B cell (primary cell): ENCODE results near the gene ZNF362. TPM values are rescaled to one million over a fixed set of nuclear protein-coding genes. Genes with fewer than 3 reads are reported as not detected.

Experiments
- ATAC-seq: fragments of 200-7000 bp; cut with Tn5 transposase; one replicate; pipeline ENCODE4 v1.10.0; 2021; ENCODE audit warnings: low read depth, mild to moderate bottlenecking, moderate number of reproducible peaks, moderate library complexity
- CTCF ChIA-PET: fragments of 350-600 bp; sonication (Branson Sonifier 250); formaldehyde crosslinking; loops from one replicate; lab custom pipeline; 2021; ENCODE audit warnings: antibody characterized with exemption, inconsistent platforms; lab: Charles Lee
- POLR2A ChIA-PET: fragments of 350-600 bp; sonication (Branson Sonifier 250); formaldehyde crosslinking; loops from one replicate; lab custom pipeline; 2021; ENCODE audit warnings: antibody characterized with exemption; lab: Charles Lee
- DNase-seq: peaks from one replicate; pipeline ENCODE4 v3.0.0; 2013
- H2AFZ ChIP-seq: 2 replicates; pipeline ENCODE4 v1.6.1; 2012; ENCODE audit warnings: mild to moderate bottlenecking, low read depth, low read length; ENCODE audit not compliant: insufficient read depth, poor library complexity, severe bottlenecking
- H3K27ac ChIP-seq, 2 donors: 1 replicate in 1 of 2; 2 replicates in 1 of 2; pipeline ENCODE4 v1.5.1; 2012 to 2013; ENCODE audit warnings: low read length in 2 of 2, mild to moderate bottlenecking in 2 of 2, moderate library complexity in 1 of 2
- H3K27me3 ChIP-seq, 4 experiments: fragments of 200-600 bp in 1 of 4; sonication (generic) in 1 of 4; replicated peaks in 1 of 4; 1 replicate in 2 of 4; 2 replicates in 2 of 4; pipeline versions ENCODE4 v1.6.1 to v1.7.0; 2013 to 2016; ENCODE audit warnings: low read length in 3 of 4, mild to moderate bottlenecking in 2 of 4, mixed read lengths in 1 of 4, moderate library complexity in 1 of 4; ENCODE audit not compliant: insufficient read depth in 4 of 4, control insufficient read depth in 3 of 4; ENCODE audit errors: control extremely low read depth in 1 of 4
- H3K36me3 ChIP-seq, 2 experiments: replicated peaks in 1 of 2; 1 replicate in 1 of 2; 2 replicates in 1 of 2; pipeline versions ENCODE4 v1.6.1 to v1.7.1; 2013; ENCODE audit warnings: low read length in 1 of 2; ENCODE audit not compliant: insufficient read depth in 2 of 2, control insufficient read depth in 1 of 2; ENCODE audit errors: control extremely low read depth in 1 of 2, extremely low read depth in 1 of 2
- H3K4me1 ChIP-seq, 2 donors: fragments of 200-600 bp in 1 of 2; sonication (generic) in 1 of 2; 1 replicate in 1 of 2; 2 replicates in 1 of 2; pipeline versions ENCODE4 v1.5.1 to v1.6.1; 2013 to 2017; ENCODE audit warnings: low read length in 2 of 2; ENCODE audit not compliant: control insufficient read depth in 2 of 2, insufficient read depth in 2 of 2
- H3K4me2 ChIP-seq: replicated peaks from 2 replicates; pipeline ENCODE3; 2012; ENCODE audit warnings: mild to moderate bottlenecking, low read depth, low read length; ENCODE audit not compliant: poor library complexity, severe bottlenecking
- H3K4me3 ChIP-seq, 5 experiments: fragments of 200-600 bp in 1 of 5; sonication (generic) in 1 of 5; 1 replicate in 3 of 5; 2 replicates in 2 of 5; pipeline versions ENCODE4 v1.5.1 to v1.7.0; 2011 to 2016; ENCODE audit warnings: low read length in 4 of 5, mild to moderate bottlenecking in 4 of 5, low read depth in 2 of 5, control low read depth in 1 of 5, moderate library complexity in 1 of 5; ENCODE audit not compliant: insufficient read depth in 1 of 5; ENCODE audit errors: control extremely low read depth in 1 of 5, extremely low read depth in 1 of 5
- H3K79me2 ChIP-seq: fragments of 200-600 bp; sonication (generic); one replicate; pipeline ENCODE4 v1.6.0; 2016; ENCODE audit warnings: low read length; ENCODE audit not compliant: control insufficient read depth, insufficient read depth
- H3K9ac ChIP-seq: fragments of 200-600 bp; sonication (generic); 2 replicates; pipeline ENCODE4 v1.6.1; 2017; ENCODE audit warnings: mild to moderate bottlenecking, low read length, moderate library complexity
- H3K9me3 ChIP-seq, 3 donors: one replicate each; pipeline versions ENCODE4 v1.6.1 to v1.7.1; 2013; ENCODE audit warnings: low read length in 2 of 3; ENCODE audit not compliant: control insufficient read depth in 2 of 3, insufficient read depth in 1 of 3; ENCODE audit errors: control extremely low read depth in 1 of 3
- H4K20me1 ChIP-seq: 2 replicates; pipeline ENCODE4 v1.6.0; 2012; ENCODE audit warnings: mild to moderate bottlenecking, low read length; ENCODE audit not compliant: insufficient read depth, control insufficient read depth, poor library complexity, severe bottlenecking
- H3K27ac Mint-ChIP-seq: one replicate; pipeline ENCODE4 v1.8.0; 2021; ENCODE audit warnings: mixed read lengths
- H3K27me3 Mint-ChIP-seq: one replicate; pipeline ENCODE4 v1.8.0; 2021; ENCODE audit warnings: mixed read lengths
- H3K4me1 Mint-ChIP-seq: one replicate; pipeline ENCODE4 v1.8.0; 2021; ENCODE audit warnings: mixed read lengths
- H3K4me3 Mint-ChIP-seq: one replicate; pipeline ENCODE4 v1.8.0; 2021; ENCODE audit warnings: mixed read lengths
- H3K9me3 Mint-ChIP-seq: one replicate; pipeline ENCODE4 v1.8.0; 2022; ENCODE audit warnings: mixed read lengths; ENCODE audit not compliant: insufficient read depth
- EZH2 ChIP-seq: IDR thresholded peaks from 2 replicates; pipeline ENCODE4 v1.6.1; 2012; ENCODE audit warnings: borderline replicate concordance, low read depth, mild to moderate bottlenecking, moderate library complexity, low read length; ENCODE audit not compliant: insufficient read depth, poor library complexity, severe bottlenecking
- WGBS: methylation state at CpG from one replicate; pipeline ENCODE4 v1.1.5; 2013; ENCODE audit warnings: missing lambda C conversion rate; ENCODE audit not compliant: insufficient coverage; 5-methylcytosine and 5-hydroxymethylcytosine counted together
- intact Hi-C: fragments of 100-400 bp; cut with micrococcal nuclease; formaldehyde crosslinking; loops from one replicate; pipeline ENCODE4 v1.10.0; 2022
- polyA plus RNA-seq: library from polyadenylated mRNA; depleted of rRNA; stranded (reverse); fragments of >200 nt; gene quantifications from 2 replicates; pipeline ENCODE4 v1.2.3, GENCODE V29; 2012
- total RNA-seq, 2 donors: library from RNA; stranded (reverse); fragments of 120-200 nt in 1 of 2; gene quantifications; 1 replicate in 1 of 2; 2 replicates in 1 of 2; pipeline versions ENCODE4 v1.2.3 to v1.2.4, GENCODE V29; 2013 to 2022
- TF ChIP-seq, protein P1 (sequence below): fragments of 200-600 bp; IDR thresholded peaks from one replicate; pipeline ENCODE4 v1.8.0; 2022; ENCODE audit warnings: antibody characterized with exemption, mild to moderate bottlenecking

ZNF362 gene
- total and polyA plus RNA-seq, 2 donors (not counting 1 experiment from before 2014, with no cell fraction given): 14.0 to 20.4 TPM

DNA sequence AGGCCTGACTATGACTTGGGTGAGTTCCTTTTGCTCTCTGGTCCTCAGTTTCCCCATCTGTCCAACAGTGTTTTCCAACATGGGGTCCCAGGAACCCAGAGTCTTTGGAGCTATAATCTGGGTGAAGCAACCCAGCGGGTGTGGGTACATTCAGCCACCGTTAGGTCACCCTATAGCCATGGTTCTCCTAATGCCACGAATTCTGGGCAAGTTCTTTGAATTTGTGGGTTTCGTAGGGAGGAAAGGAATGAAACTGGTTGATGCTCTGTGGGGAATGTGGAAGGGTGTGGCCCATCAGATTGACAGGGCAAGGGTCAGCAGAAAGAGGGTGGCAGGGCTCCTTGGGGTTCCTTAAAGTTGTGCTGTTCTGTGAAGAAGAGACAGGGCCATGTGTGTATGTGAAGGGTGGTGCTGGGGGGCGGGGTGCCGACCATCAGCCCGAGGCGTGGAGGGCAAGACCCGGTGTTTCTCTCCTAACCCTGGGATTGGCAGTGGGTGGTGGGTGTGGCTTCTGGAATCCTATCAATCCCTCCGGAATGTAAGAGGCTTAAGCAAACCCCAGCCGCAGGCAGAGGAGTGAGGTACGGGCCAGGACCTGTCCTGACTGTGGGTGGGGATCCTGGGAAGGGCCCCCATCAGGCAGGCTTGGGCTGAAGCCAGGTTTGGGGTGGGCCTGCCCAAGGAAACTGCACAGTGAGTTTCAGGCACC lies 35.5 kb upstream of the ZNF362 start:
- POLR2A ChIA-PET: no interaction called here

GRCh38 chr1:33221385-33221758 lies 34.9 kb upstream of the ZNF362 start:
- DNase-seq (no peak), ATAC-seq (no peak)
- Histone ChIP-seq H3K27ac (no peak overlapping the region), H3K9me3 (peaks cover 1 to 5% (median 5%) of the 10 kb centered on the region in 3 donors), H3K36me3 (no peaks in the 10 kb centered on the region), H3K79me2 (no peaks in the 10 kb centered on the region), H3K9ac (no peak overlapping the region), H3K4me3 (no peak overlapping the region), H3K4me1 (peaks cover 4 to 6% of the 10 kb centered on the region in 2 donors), H3K4me2 (no peak overlapping the region), H2AFZ (no peak overlapping the region), H4K20me1 (no peaks in the 10 kb centered on the region), H3K27me3 (peaks cover 0 to 3% (median 1%) of the 10 kb centered on the region in 4 experiments)
- H3K27me3 Mint-ChIP-seq: peaks cover 27% of the 10 kb centered on the region
- no peak overlapping the region for H3K4me3 Mint-ChIP-seq
- H3K27ac Mint-ChIP-seq: no peak overlapping the region
- CTCF ChIA-PET: interaction anchor here (1.5 kb wide), 1 partner anchor 94 kb away, joined by 3 read pairs; no protein-coding TSS in a partner anchor
- 89% methylated on average over 1 of the region's 2 CpGs for WGBS
- TF ChIP-seq, protein P1, sequence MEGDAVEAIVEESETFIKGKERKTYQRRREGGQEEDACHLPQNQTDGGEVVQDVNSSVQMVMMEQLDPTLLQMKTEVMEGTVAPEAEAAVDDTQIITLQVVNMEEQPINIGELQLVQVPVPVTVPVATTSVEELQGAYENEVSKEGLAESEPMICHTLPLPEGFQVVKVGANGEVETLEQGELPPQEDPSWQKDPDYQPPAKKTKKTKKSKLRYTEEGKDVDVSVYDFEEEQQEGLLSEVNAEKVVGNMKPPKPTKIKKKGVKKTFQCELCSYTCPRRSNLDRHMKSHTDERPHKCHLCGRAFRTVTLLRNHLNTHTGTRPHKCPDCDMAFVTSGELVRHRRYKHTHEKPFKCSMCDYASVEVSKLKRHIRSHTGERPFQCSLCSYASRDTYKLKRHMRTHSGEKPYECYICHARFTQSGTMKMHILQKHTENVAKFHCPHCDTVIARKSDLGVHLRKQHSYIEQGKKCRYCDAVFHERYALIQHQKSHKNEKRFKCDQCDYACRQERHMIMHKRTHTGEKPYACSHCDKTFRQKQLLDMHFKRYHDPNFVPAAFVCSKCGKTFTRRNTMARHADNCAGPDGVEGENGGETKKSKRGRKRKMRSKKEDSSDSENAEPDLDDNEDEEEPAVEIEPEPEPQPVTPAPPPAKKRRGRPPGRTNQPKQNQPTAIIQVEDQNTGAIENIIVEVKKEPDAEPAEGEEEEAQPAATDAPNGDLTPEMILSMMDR: no peak
- TF ChIP-seq EZH2: no peak
- intact Hi-C loops: no loop called here
- peaks cover 15% of the 10 kb centered on the region for H3K9me3 Mint-ChIP-seq
- POLR2A ChIA-PET: no interaction called here
- peaks cover 3% of the 10 kb centered on the region for H3K4me1 Mint-ChIP-seq

More for the DNA sequence above, 35.5 kb upstream of the ZNF362 start:
- 86% methylated on average over 12 of the region's 12 CpGs for WGBS
- ATAC-seq: no peak
- no peak overlapping the region for H3K4me3 ChIP-seq
- no peak overlapping the region for H3K9ac ChIP-seq
- H3K79me2 ChIP-seq: no peaks in the 10 kb centered on the region
- H3K4me1 ChIP-seq: peaks cover 4 to 6% of the 10 kb centered on the region in 2 donors
- peaks cover 27% of the 10 kb centered on the region for H3K27me3 Mint-ChIP-seq
- H3K27ac Mint-ChIP-seq: no peak overlapping the region
- H3K9me3 Mint-ChIP-seq: peaks cover 15% of the 10 kb centered on the region
- no peaks in the 10 kb centered on the region for H3K36me3 ChIP-seq
- no peak overlapping the region for H2AFZ ChIP-seq
- no peaks in the 10 kb centered on the region for H4K20me1 ChIP-seq
- no peak overlapping the region for H3K27ac ChIP-seq
- TF ChIP-seq, protein P1: no peak
- TF ChIP-seq EZH2: no peak
- no peak overlapping the region for H3K4me2 ChIP-seq
- no peak overlapping the region for H3K4me3 Mint-ChIP-seq
- DNase-seq: no peak
- peaks cover 3% of the 10 kb centered on the region for H3K4me1 Mint-ChIP-seq
- peaks cover 1 to 5% (median 5%) of the 10 kb centered on the region in 3 donors for H3K9me3 ChIP-seq
- intact Hi-C loops: no loop called here
- CTCF ChIA-PET: no interaction called here
- peaks cover 0 to 3% (median under 1%) of the 10 kb centered on the region in 4 experiments for H3K27me3 ChIP-seq
